ENCODE measurements around the gene FARP2.

The FARP2 gene

GRCh38 chr2:241473399-241473798 is 117.3 kb downstream of the FARP2 start:
- H3K4me1 ChIP-seq (ENCODE audit: low read length): no peaks in the 10 kb centered on the region
- no peaks in the 10 kb centered on the region for H3K9me3 ChIP-seq (ENCODE audit: insufficient read depth, low read length)
- no peaks in the 10 kb centered on the region for H3K79me2 ChIP-seq (ENCODE audit: low read length)
- no peak overlapping the region for H2AFZ ChIP-seq (ENCODE audit: low read depth, low read length)
- no peak overlapping the region for H3K4me3 ChIP-seq (ENCODE audit: low read length)
- H3K4me2 ChIP-seq (ENCODE audit: low read length): no peak overlapping the region
- no peak overlapping the region for H3K27ac ChIP-seq (ENCODE audit: low read length)
- H3K36me3 ChIP-seq (replicated peaks; ENCODE audit: low read depth, low read length): no peaks in the 10 kb centered on the region
- no peak overlapping the region for H3K9ac ChIP-seq (ENCODE audit: low read length)
- TF ChIP-seq CTCF (IDR thresholded peaks at IDR 0.05; ENCODE audit: low read depth, low read length) (no peak), EZH2phosphoT487 (IDR thresholded peaks at IDR 0.05; ENCODE audit: low read depth) (no peak)
- no peaks in the 10 kb centered on the region for H4K20me1 ChIP-seq (ENCODE audit: insufficient read depth, low read length)
- no peaks in the 10 kb centered on the region for H3K27me3 ChIP-seq (ENCODE audit: low read depth, low read length)

- Histone ChIP-seq H2AFZ (ENCODE audit: low read depth, low read length) (no peak overlapping the region), H3K9me3 (ENCODE audit: insufficient read depth, low read length) (no peaks in the 10 kb centered on the region), H3K4me3 (ENCODE audit: low read length) (no peak overlapping the region), H3K4me2 (ENCODE audit: low read length) (no peak overlapping the region), H3K27ac (ENCODE audit: low read length) (no peak overlapping the region), H4K20me1 (ENCODE audit: insufficient read depth, low read length) (no peaks in the 10 kb centered on the region), H3K27me3 (ENCODE audit: low read depth, low read length) (no peaks in the 10 kb centered on the region), H3K79me2 (ENCODE audit: low read length) (no peaks in the 10 kb centered on the region), H3K9ac (ENCODE audit: low read length) (no peak overlapping the region), H3K4me1 (ENCODE audit: low read length) (no peaks in the 10 kb centered on the region), H3K36me3 (replicated peaks; ENCODE audit: low read depth, low read length) (no peaks in the 10 kb centered on the region)
- TF ChIP-seq EZH2phosphoT487 (IDR thresholded peaks at IDR 0.05; ENCODE audit: low read depth): no peak
- TF ChIP-seq CTCF (IDR thresholded peaks at IDR 0.05; ENCODE audit: low read depth, low read length): no peak
These were observed 119.2 kb downstream of the FARP2 start for GRCh38 chr2:241475267-241475666.

- H3K27ac ChIP-seq (ENCODE audit: low read length): no peak overlapping the region
- no peaks in the 10 kb centered on the region for H3K79me2 ChIP-seq (ENCODE audit: low read length)
- no peak overlapping the region for H3K4me3 ChIP-seq (ENCODE audit: low read length)
- H3K4me1 ChIP-seq (ENCODE audit: low read length): no peaks in the 10 kb centered on the region
- H3K27me3 ChIP-seq (ENCODE audit: low read depth, low read length): no peaks in the 10 kb centered on the region
- H4K20me1 ChIP-seq (ENCODE audit: insufficient read depth, low read length): no peaks in the 10 kb centered on the region
- no peak overlapping the region for H3K4me2 ChIP-seq (ENCODE audit: low read length)
- no peak overlapping the region for H3K9ac ChIP-seq (ENCODE audit: low read length)
- H2AFZ ChIP-seq (ENCODE audit: low read depth, low read length): no peak overlapping the region
- no peaks in the 10 kb centered on the region for H3K36me3 ChIP-seq (replicated peaks; ENCODE audit: low read depth, low read length)
- TF ChIP-seq CTCF (IDR thresholded peaks at IDR 0.05; ENCODE audit: low read depth, low read length): no peak
- no peak for TF ChIP-seq EZH2phosphoT487 (IDR thresholded peaks at IDR 0.05; ENCODE audit: low read depth)
- no peaks in the 10 kb centered on the region for H3K9me3 ChIP-seq (ENCODE audit: insufficient read depth, low read length)
These were observed 122.1 kb downstream of the FARP2 start for GRCh38 chr2:241478166-241478565.

GRCh38 chr2:241479026-241479898 is 123.2 kb downstream of the FARP2 start:
- no peaks in the 10 kb centered on the region for H3K36me3 ChIP-seq (replicated peaks; ENCODE audit: low read depth, low read length)
- H3K27me3 ChIP-seq (ENCODE audit: low read depth, low read length): no peaks in the 10 kb centered on the region

More at GRCh38 chr2:241479026-241479898, 123.2 kb downstream of the FARP2 start:
- Histone ChIP-seq H4K20me1 (ENCODE audit: insufficient read depth, low read length) (no peaks in the 10 kb centered on the region), H3K79me2 (ENCODE audit: low read length) (no peaks in the 10 kb centered on the region), H3K4me1 (ENCODE audit: low read length) (no peaks in the 10 kb centered on the region), H3K4me2 (ENCODE audit: low read length) (no peak overlapping the region), H3K27ac (ENCODE audit: low read length) (no peak overlapping the region), H2AFZ (ENCODE audit: low read depth, low read length) (no peak overlapping the region), H3K9ac (ENCODE audit: low read length) (no peak overlapping the region), H3K9me3 (ENCODE audit: insufficient read depth, low read length) (no peaks in the 10 kb centered on the region), H3K4me3 (ENCODE audit: low read length) (no peak overlapping the region)
- no peak for TF ChIP-seq CTCF (IDR thresholded peaks at IDR 0.05; ENCODE audit: low read depth, low read length)
- TF ChIP-seq EZH2phosphoT487 (IDR thresholded peaks at IDR 0.05; ENCODE audit: low read depth): no peak
